Breast epithelium (tissue), 3 donors: ENCODE measurements around the gene GPR153.
"Not testable (repeated sequence)": the region's sequence is repeated elsewhere in the genome, so short reads cannot be mapped to it uniquely, and the experiment has no call there.

ENCODE experiments used
- CTCF ChIP-seq, 3 donors: fragments of 450-650 bp; IDR thresholded peaks; one replicate each; pipeline ENCODE4 v1.5.1; 2016 to 2017; ENCODE audit warnings: antibody characterized with exemption in 3 of 3, mild to moderate bottlenecking in 3 of 3, moderate library complexity in 3 of 3
- POLR2A ChIP-seq: fragments of 450-650 bp; IDR thresholded peaks from one replicate; pipeline ENCODE4 v1.6.1; 2016; ENCODE audit warnings: antibody characterized with exemption, mild to moderate bottlenecking, moderate library complexity

- TF ChIP-seq CTCF (IDR thresholded peaks at IDR 0.05); POLR2A: not testable (repeated sequence)
Measured at GRCh38 chr1:6219641-6220040, 41.3 kb downstream of the GPR153 start.
